Neural progenitor cell (in vitro differentiated cells): ENCODE results near the gene GLB1L2.

ENCODE experiments used
- EZH2 ChIP-seq: fragments of 200-600 bp; sonication (generic); IDR thresholded peaks from 2 replicates; pipeline ENCODE4 v1.6.1; 2017; ENCODE audit warnings: antibody characterized with exemption, mild to moderate bottlenecking, moderate library complexity
- EZH2phosphoT487 ChIP-seq: fragments of 200-600 bp; sonication (generic); IDR thresholded peaks from 2 replicates; pipeline ENCODE4 v1.6.1; 2017; ENCODE audit warnings: antibody characterized with exemption
- TF ChIP-seq, protein P1 (sequence below): fragments of 200-600 bp; sonication (generic); IDR thresholded peaks from 2 replicates; pipeline ENCODE4 v1.5.1; 2017; ENCODE audit warnings: antibody characterized with exemption, mild to moderate bottlenecking

GRCh38 chr11:134287561-134287960 is 44.2 kb upstream of the GLB1L2 start:
- TF ChIP-seq, protein P1, sequence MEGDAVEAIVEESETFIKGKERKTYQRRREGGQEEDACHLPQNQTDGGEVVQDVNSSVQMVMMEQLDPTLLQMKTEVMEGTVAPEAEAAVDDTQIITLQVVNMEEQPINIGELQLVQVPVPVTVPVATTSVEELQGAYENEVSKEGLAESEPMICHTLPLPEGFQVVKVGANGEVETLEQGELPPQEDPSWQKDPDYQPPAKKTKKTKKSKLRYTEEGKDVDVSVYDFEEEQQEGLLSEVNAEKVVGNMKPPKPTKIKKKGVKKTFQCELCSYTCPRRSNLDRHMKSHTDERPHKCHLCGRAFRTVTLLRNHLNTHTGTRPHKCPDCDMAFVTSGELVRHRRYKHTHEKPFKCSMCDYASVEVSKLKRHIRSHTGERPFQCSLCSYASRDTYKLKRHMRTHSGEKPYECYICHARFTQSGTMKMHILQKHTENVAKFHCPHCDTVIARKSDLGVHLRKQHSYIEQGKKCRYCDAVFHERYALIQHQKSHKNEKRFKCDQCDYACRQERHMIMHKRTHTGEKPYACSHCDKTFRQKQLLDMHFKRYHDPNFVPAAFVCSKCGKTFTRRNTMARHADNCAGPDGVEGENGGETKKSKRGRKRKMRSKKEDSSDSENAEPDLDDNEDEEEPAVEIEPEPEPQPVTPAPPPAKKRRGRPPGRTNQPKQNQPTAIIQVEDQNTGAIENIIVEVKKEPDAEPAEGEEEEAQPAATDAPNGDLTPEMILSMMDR: no peak
- no peak for TF ChIP-seq EZH2
- no peak for TF ChIP-seq EZH2phosphoT487
